DND-41 (cell line): Measurements from ENCODE around the gene LGR6.
A peak's percentile ranks its signal among the peaks of the same experiment; 100 is the strongest.

ENCODE experiments used
- ATAC-seq: fragments of 200-7000 bp; cut with Tn5 transposase; 3 replicates; pipeline ENCODE4 v1.9.1; 2021; ENCODE audit warnings: low read depth; ENCODE audit not compliant: insufficient read depth
- DNase-seq: peaks from one replicate; pipeline ENCODE4 v3.0.0-alpha.2; 2020
- H2AFZ ChIP-seq: 2 replicates; pipeline ENCODE4 v1.6.0; 2012; ENCODE audit warnings: low read depth, low read length
- H3K27ac ChIP-seq: 2 replicates; pipeline ENCODE4 v1.5.1; 2012; ENCODE audit warnings: low read length, inconsistent platforms
- H3K27me3 ChIP-seq: fragments of 200-600 bp; sonication (generic); 2 replicates; pipeline ENCODE4 v1.6.0; 2012; ENCODE audit warnings: low read length, mild to moderate bottlenecking, inconsistent platforms; ENCODE audit not compliant: insufficient read depth, poor library complexity
- H3K36me3 ChIP-seq: 2 replicates; pipeline ENCODE4 v1.5.1; 2012; ENCODE audit warnings: low read length, inconsistent platforms; ENCODE audit not compliant: insufficient read depth
- H3K4me1 ChIP-seq: 2 replicates; pipeline ENCODE4 v1.5.1; 2012; ENCODE audit warnings: mild to moderate bottlenecking, low read length; ENCODE audit not compliant: insufficient read depth
- H3K4me2 ChIP-seq: 2 replicates; pipeline ENCODE4 v1.6.0; 2012; ENCODE audit warnings: mild to moderate bottlenecking, moderate library complexity, low read length, inconsistent platforms; ENCODE audit not compliant: insufficient read depth
- H3K4me3 ChIP-seq, 2 experiments: fragments of 200-600 bp in 1 of 2; shearing (Covaris generic) in 1 of 2; 2 replicates each; pipeline ENCODE4 v1.5.1; 2012 to 2016; ENCODE audit warnings: inconsistent platforms in 2 of 2, low read length in 2 of 2, mild to moderate bottlenecking in 2 of 2, low read depth in 1 of 2, moderate library complexity in 1 of 2
- H3K79me2 ChIP-seq: 2 replicates; pipeline ENCODE4 v1.6.0; 2012; ENCODE audit warnings: low read length, inconsistent platforms; ENCODE audit not compliant: insufficient read depth
- H3K9ac ChIP-seq: 2 replicates; pipeline ENCODE4 v1.6.0; 2012; ENCODE audit warnings: low read depth, mild to moderate bottlenecking, inconsistent platforms, low read length, moderate library complexity
- H3K9me3 ChIP-seq: 2 replicates; pipeline ENCODE4 v1.5.1; 2012; ENCODE audit warnings: low read length, moderate library complexity, mild to moderate bottlenecking, inconsistent platforms; ENCODE audit not compliant: insufficient read depth, severe bottlenecking
- H4K20me1 ChIP-seq: 2 replicates; pipeline ENCODE4 v1.6.0; 2012; ENCODE audit warnings: low read length; ENCODE audit not compliant: insufficient read depth
- CTCF ChIP-seq: IDR thresholded peaks from 2 replicates; pipeline ENCODE4 v1.5.1; 2012; ENCODE audit warnings: borderline replicate concordance, low read length, moderate library complexity, mild to moderate bottlenecking; ENCODE audit not compliant: poor library complexity, severe bottlenecking; ENCODE audit errors: extremely low read depth
- EZH2 ChIP-seq: IDR thresholded peaks from 3 replicates; pipeline ENCODE4 v1.6.1; 2012; ENCODE audit warnings: borderline replicate concordance, low read depth, mild to moderate bottlenecking, moderate library complexity, low read length, inconsistent platforms; ENCODE audit not compliant: severe bottlenecking

LGR6 gene

DNA sequence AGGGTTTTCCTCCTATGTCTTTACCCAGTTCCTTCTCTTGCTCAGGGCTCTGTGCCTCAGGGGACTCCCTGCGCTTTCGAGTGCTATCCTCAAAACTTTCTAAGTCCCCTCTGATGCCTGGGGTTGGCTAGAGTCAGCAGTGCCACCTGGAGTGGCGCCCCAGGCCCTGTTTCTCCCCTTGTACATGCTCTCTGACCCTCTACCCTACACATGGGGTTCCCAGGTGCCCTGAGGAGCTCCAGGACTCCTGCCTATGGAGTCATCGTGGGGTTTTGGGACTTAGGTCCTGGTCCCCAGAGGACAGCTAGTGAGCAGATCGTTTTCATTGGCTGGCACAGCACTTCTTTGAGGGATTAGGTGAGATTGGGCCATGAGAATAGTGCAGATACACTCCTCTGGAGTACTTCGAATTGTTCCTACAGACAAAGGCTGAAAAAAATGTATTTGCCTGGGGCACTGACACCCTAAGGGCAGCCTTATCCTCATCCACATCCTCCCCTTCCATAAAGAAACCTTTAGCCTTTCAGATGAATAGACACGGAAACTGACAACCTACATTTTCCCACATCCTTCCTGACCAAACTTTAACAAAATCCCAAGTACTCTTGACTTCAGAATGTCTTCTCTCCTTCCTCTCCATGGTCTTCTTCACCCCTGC, 41.5 kb downstream of the LGR6 start:
- H4K20me1 ChIP-seq, result peaks cover 6% of the 10 kb centered on the region
- H3K79me2 ChIP-seq, result no peaks in the 10 kb centered on the region
- ATAC-seq (no peak), DNase-seq (no peak)
- H3K4me1 ChIP-seq, result no peaks in the 10 kb centered on the region
- no peak overlapping the region for H3K4me2 ChIP-seq
- no peak overlapping the region for H2AFZ ChIP-seq
- no peak overlapping the region for H3K4me3 ChIP-seq
- TF ChIP-seq CTCF, result no peak
- TF ChIP-seq EZH2, result no peak
- H3K27ac ChIP-seq, result no peak overlapping the region
- H3K36me3 ChIP-seq, result no peaks in the 10 kb centered on the region
- no peak overlapping the region for H3K9ac ChIP-seq
- peaks cover 13% of the 10 kb centered on the region for H3K27me3 ChIP-seq
- H3K9me3 ChIP-seq, result no peaks in the 10 kb centered on the region

GRCh38 chr1:202235856-202236837, 42.5 kb downstream of the LGR6 start:
- H3K4me2 ChIP-seq, result no peak overlapping the region
- no peak overlapping the region for H2AFZ ChIP-seq
- no peaks in the 10 kb centered on the region for H3K9me3 ChIP-seq
- no peaks in the 10 kb centered on the region for H3K79me2 ChIP-seq
- no peak overlapping the region for H3K9ac ChIP-seq
- no peaks in the 10 kb centered on the region for H3K36me3 ChIP-seq
- H3K4me1 ChIP-seq, result no peaks in the 10 kb centered on the region
- peak; percentile 91 for TF ChIP-seq CTCF
- TF ChIP-seq EZH2, result no peak
- ATAC-seq (peak; percentile 93), DNase-seq (peak; percentile 78)
- H3K27ac ChIP-seq, result no peak overlapping the region
- peaks cover 6% of the 10 kb centered on the region for H4K20me1 ChIP-seq
- H3K4me3 ChIP-seq, result no peak overlapping the region
- H3K27me3 ChIP-seq, result peaks cover 11% of the 10 kb centered on the region

GRCh38 chr1:202237052-202237451, 43.5 kb downstream of the LGR6 start:
- TF ChIP-seq EZH2 (no peak), CTCF (peak; percentile 60)
- Histone ChIP-seq H3K4me1 (no peaks in the 10 kb centered on the region), H3K4me3 (no peak overlapping the region), H3K9me3 (no peaks in the 10 kb centered on the region), H2AFZ (no peak overlapping the region), H3K27me3 (peaks cover 9% of the 10 kb centered on the region), H3K36me3 (no peaks in the 10 kb centered on the region), H3K79me2 (no peaks in the 10 kb centered on the region), H4K20me1 (peaks cover 6% of the 10 kb centered on the region), H3K27ac (no peak overlapping the region), H3K9ac (no peak overlapping the region), H3K4me2 (no peak overlapping the region)
- ATAC-seq (peak; percentile 74), DNase-seq (peak; percentile 35)
